GM12878 (cell line): ENCODE data around the gene PARN. TPM values are rescaled to one million over a fixed set of nuclear protein-coding genes. Genes with fewer than 3 reads are reported as not detected.

Experiments used
- ATAC-seq: fragments of 200-7000 bp; cut with Tn5 transposase; 3 replicates; pipeline ENCODE4 v1.9.1; 2020; ENCODE audit warnings: mild to moderate bottlenecking, moderate library complexity
- BruUV-seq: library from RNA; stranded (reverse); fragments of 400-500 nt; replicated peaks from 2 replicates; lab custom pipeline; 2021; lab: Mats Ljungman, UMichigan
- CTCF ChIA-PET: fragments of 300-600 bp; sonication (Branson Sonifier 250); formaldehyde crosslinking; extraction: SDS; loops from one replicate; lab custom pipeline; 2021; ENCODE audit warnings: inconsistent platforms; lab: Yijun Ruan, JAX
- POLR2A ChIA-PET: fragments of 350-600 bp; formaldehyde crosslinking; extraction: SDS; loops from one replicate; lab custom pipeline; 2021; ENCODE audit warnings: inconsistent platforms; lab: Charles Lee
- RAD21 ChIA-PET: fragments of 300-600 bp; sonication (Branson Sonifier 250); formaldehyde crosslinking; loops from one replicate; lab custom pipeline; 2023; ENCODE audit warnings: antibody characterized with exemption; ENCODE audit not compliant: unreplicated experiment; lab: Charles Lee
- SMC1A ChIA-PET: fragments of 300-600 bp; sonication (Branson Sonifier 250); formaldehyde crosslinking; loops from one replicate; lab custom pipeline; 2023; ENCODE audit not compliant: unreplicated experiment, uncharacterized antibody; lab: Charles Lee
- DNase-seq: peaks from one replicate; pipeline ENCODE4 v3.0.0-alpha.2; 2011; ENCODE audit warnings: low read depth, low spot score
- FAIRE-seq: peaks from 3 replicates; lab custom pipeline; 2011; peaks lifted over from hg19 to GRCh38; lab: Jason Lieb, UNC
- H2AFZ ChIP-seq: 2 replicates; pipeline ENCODE4 v1.6.0; 2011; ENCODE audit warnings: low read depth, low read length, control low read depth; ENCODE audit not compliant: control insufficient read depth
- H3K27ac ChIP-seq: 2 replicates; pipeline ENCODE4 v1.5.1; 2011; ENCODE audit warnings: control low read depth; ENCODE audit not compliant: control insufficient read depth, insufficient read depth
- H3K27me3 ChIP-seq, 2 experiments: replicated peaks in 1 of 2; 2 replicates each; pipeline versions ENCODE4 v1.6.0 to v1.6.1; 2011; ENCODE audit warnings: low read length in 1 of 2; ENCODE audit not compliant: control insufficient read depth in 2 of 2, insufficient read depth in 2 of 2
- H3K36me3 ChIP-seq, 2 experiments: 2 replicates each; pipeline ENCODE4 v1.5.1; 2011; ENCODE audit warnings: low read length in 1 of 2; ENCODE audit not compliant: control insufficient read depth in 2 of 2, insufficient read depth in 2 of 2
- H3K4me1 ChIP-seq: 2 replicates; pipeline ENCODE4 v1.6.1; 2011; ENCODE audit warnings: mild to moderate bottlenecking, low read length, moderate library complexity, mixed read lengths; ENCODE audit not compliant: control insufficient read depth, insufficient read depth
- H3K4me2 ChIP-seq: 2 replicates; pipeline ENCODE4 v1.6.0; 2011; ENCODE audit warnings: control low read depth; ENCODE audit not compliant: control insufficient read depth, insufficient read depth
- H3K4me3 ChIP-seq: fragments of 200-600 bp; sonication (generic); 2 replicates; pipeline ENCODE4 v1.5.1; 2016
- H3K79me2 ChIP-seq: 2 replicates; pipeline ENCODE4 v1.6.0; 2011; ENCODE audit warnings: low read length; ENCODE audit not compliant: control insufficient read depth, insufficient read depth
- H3K9ac ChIP-seq: 2 replicates; pipeline ENCODE4 v1.8.0; 2011; ENCODE audit warnings: low read length, control low read depth, mixed read lengths; ENCODE audit not compliant: control insufficient read depth, insufficient read depth
- H3K9me3 ChIP-seq: replicated peaks from 3 replicates; pipeline ENCODE4 v1.5.1; 2011; ENCODE audit warnings: mild to moderate bottlenecking, low read length; ENCODE audit not compliant: control insufficient read depth, insufficient read depth
- H4K20me1 ChIP-seq: 2 replicates; pipeline ENCODE4 v1.6.0; 2011; ENCODE audit not compliant: control insufficient read depth, insufficient read depth
- CEBPB ChIP-seq, 2 experiments: fragments of 150-350 bp in 1 of 2; IDR thresholded peaks; 2 replicates each; pipeline ENCODE4 v1.6.1; 2012 to 2014; ENCODE audit warnings: low read depth in 2 of 2, low read length in 2 of 2, borderline replicate concordance in 1 of 2, inconsistent platforms in 1 of 2
- IRF4 ChIP-seq: IDR thresholded peaks from 2 replicates; pipeline ENCODE4 v1.6.1; 2011; ENCODE audit warnings: low read depth, low read length
- NFYA ChIP-seq: IDR thresholded peaks from 2 replicates; pipeline ENCODE4 v1.6.1; 2011; ENCODE audit warnings: low read depth, mild to moderate bottlenecking, low read length, improper control_type of control experiment, borderline replicate concordance
- RUNX3 ChIP-seq: IDR thresholded peaks from 2 replicates; pipeline ENCODE4 v1.6.1; 2012; ENCODE audit warnings: low read length, inconsistent platforms
- WRNIP1 ChIP-seq: IDR thresholded peaks from 2 replicates; pipeline ENCODE4 v1.6.1; 2011; ENCODE audit warnings: low read depth, low read length, improper control_type of control experiment, borderline replicate concordance
- YY1 ChIP-seq: IDR thresholded peaks from 2 replicates; pipeline ENCODE4 v1.6.1; 2011; ENCODE audit warnings: low read depth, mild to moderate bottlenecking, low read length
- WGBS: methylation state at CpG from one replicate; pipeline ENCODE4 v1.1.6; 2016; ENCODE audit warnings: low lambda C conversion rate; ENCODE audit not compliant: insufficient replicate concordance, insufficient coverage; ENCODE audit errors: missing lambda C conversion rate; 5-methylcytosine and 5-hydroxymethylcytosine counted together
- in situ Hi-C: fragments of 300-500 bp; cut with MboI; formaldehyde crosslinking; loops from 9 replicates; pipeline ENCODE4 v1.14.3; 2018; ENCODE audit warnings: mixed read lengths
- intact Hi-C: fragments of 100-400 bp; cut with micrococcal nuclease; formaldehyde crosslinking; loops from one replicate; pipeline ENCODE4 v1.14.2; 2022; ENCODE audit not compliant: unreplicated experiment
- polyA plus RNA-seq, 11 experiments: library from polyadenylated mRNA; depleted of rRNA in 4 of 11; unstranded in 6 of 11; stranded (reverse) in 5 of 11; fragments of >200 nt; fragmentation: Nextera tagmentation in 4 of 11; fragmentation: Illumina TruSeq in 1 of 11; extraction: Ambion mirVana in 4 of 11; extraction: Trizol in 1 of 11; gene quantifications; 1 replicate in 1 of 11; 2 replicates in 10 of 11; pipeline versions ENCODE4 v1.2.1 to v1.2.3, GENCODE V29; 2011 to 2016; ENCODE audit warnings: inconsistent platforms in 2 of 11, missing spikeins in 2 of 11, low read depth in 1 of 11
- total RNA-seq, 4 experiments: library from RNA; depleted of rRNA in 3 of 4; stranded (reverse); fragments of >200 nt in 3 of 4; fragmentation: Illumina TruSeq in 1 of 4; extraction: Trizol in 1 of 4; gene quantifications; 2 replicates each; pipeline versions ENCODE4 v1.2.1 to v1.2.3, GENCODE V29; 2013 to 2021
- TF ChIP-seq, protein P1 (sequence below): IDR thresholded peaks from 2 replicates; pipeline ENCODE4 v1.6.1; 2012; ENCODE audit warnings: low read depth, low read length, improper control_type of control experiment

Gene PARN
- total and polyA plus RNA-seq, 10 of the 15 experiments (the other 5 are each of a cell fraction or from before 2014, with no cell fraction given): 15.6 to 77.3 (median 47.7) TPM

DNA sequence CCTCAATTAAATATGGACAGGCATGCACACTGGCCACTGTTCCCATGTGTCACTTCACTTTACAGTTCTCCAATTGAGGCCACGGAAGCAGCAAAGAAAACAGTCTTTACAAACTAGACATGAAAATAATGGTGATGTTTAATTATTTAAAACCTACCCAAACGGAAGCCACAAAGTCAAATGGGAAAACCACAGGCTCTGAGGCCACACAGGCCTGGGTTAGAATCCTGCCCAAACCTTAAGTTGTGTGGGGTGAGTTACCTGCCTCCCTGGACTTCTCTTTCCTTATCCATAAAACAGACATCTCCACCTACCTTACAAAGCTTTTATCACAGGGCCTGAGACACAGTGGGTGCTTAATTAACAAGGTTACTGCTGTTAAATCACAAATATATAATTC, 137.4 kb downstream of the PARN start:
- ChIA-PET SMC1A (no interaction called here), CTCF (no interaction called here), RAD21 (no interaction called here), POLR2A (no interaction called here)
- H3K4me2 ChIP-seq: peak overlapping the region; percentile 38; the same call in 1 of the 2 replicates
- no peaks in the 10 kb centered on the region; the same call in 1 of the 2 replicates for H3K79me2 ChIP-seq
- FAIRE-seq (peak; percentile 61), DNase-seq (no peak), ATAC-seq (peak; percentile 24; the same call in 2 of the 3 replicates)
- 5% methylated on average over 2 of the region's 2 CpGs for WGBS
- no peaks in the 10 kb centered on the region for H3K27me3 ChIP-seq
- TF ChIP-seq NFYA: no peak
- TF ChIP-seq RUNX3: peak; percentile 69
- H3K4me3 ChIP-seq: no peak overlapping the region
- intact Hi-C loops: no loop called here
- no peak overlapping the region for H3K27ac ChIP-seq
- in situ Hi-C loops: loop anchor here (5.0 kb wide), 1 partner anchor 50 kb away; no protein-coding TSS in a partner anchor
- BruUV-seq: no TSS peak
- H3K9me3 ChIP-seq: no peaks in the 10 kb centered on the region
- peaks cover 4 to 10% of the 10 kb centered on the region in 2 experiments; a peak in 3 of 4 replicates for H3K36me3 ChIP-seq
- peaks cover 7% of the 10 kb centered on the region for H3K4me1 ChIP-seq
- no peak overlapping the region for H3K9ac ChIP-seq
- H4K20me1 ChIP-seq: no peaks in the 10 kb centered on the region
- H2AFZ ChIP-seq: no peak overlapping the region

DNA sequence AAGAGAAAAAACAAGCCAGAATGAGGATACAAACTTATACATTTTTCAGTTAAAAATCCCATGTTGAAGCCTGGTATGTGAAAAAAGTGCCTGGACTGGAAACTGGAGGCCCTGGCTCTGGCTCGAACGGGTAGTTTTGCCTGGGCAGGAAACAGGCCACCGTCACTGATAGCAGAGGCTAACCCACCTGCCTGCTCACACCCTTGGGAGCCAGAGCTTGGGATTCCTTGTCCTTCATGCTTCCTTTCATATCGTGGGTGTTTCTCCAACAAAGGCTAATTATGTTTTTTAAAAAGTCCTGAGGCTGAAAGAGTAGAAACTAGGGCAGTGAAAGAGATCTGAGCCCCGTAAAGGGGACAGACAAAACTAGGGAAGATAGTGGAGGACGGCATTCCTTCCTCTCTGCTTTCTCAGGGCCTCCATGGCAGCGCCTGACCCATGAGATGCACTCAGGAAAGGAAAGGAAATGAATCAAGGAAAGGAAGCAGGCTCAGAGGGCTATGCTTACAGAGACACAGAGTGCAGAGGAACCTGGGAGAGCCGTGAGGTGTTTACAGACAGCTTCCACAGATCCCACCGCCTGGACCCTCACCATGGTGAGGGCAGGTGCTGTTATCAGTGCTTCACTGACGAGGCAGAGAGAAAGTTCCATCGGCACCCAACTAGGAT, 138.1 kb downstream of the PARN start:
- intact Hi-C loops: no loop called here
- DNase-seq (no peak), ATAC-seq (no peak), FAIRE-seq (no peak)
- ChIA-PET CTCF (interaction anchor here (1.0 to 1.7 kb wide), 3 partner anchors 9 to 35 kb away, joined by 3 to 4 read pairs (median 3); no protein-coding TSS in a partner anchor), SMC1A (no interaction called here), POLR2A (no interaction called here), RAD21 (no interaction called here)
- BruUV-seq: no TSS peak
- Histone ChIP-seq H3K27me3 (no peaks in the 10 kb centered on the region), H2AFZ (no peak overlapping the region), H3K4me2 (peak overlapping the region; percentile 38; the same call in 1 of the 2 replicates), H3K4me1 (peaks cover 7% of the 10 kb centered on the region), H3K9me3 (no peaks in the 10 kb centered on the region), H3K9ac (no peak overlapping the region), H3K27ac (no peak overlapping the region), H3K36me3 (peaks cover 4 to 6% of the 10 kb centered on the region in 2 experiments; a peak in 3 of 4 replicates), H3K4me3 (no peak overlapping the region), H3K79me2 (no peaks in the 10 kb centered on the region), H4K20me1 (no peaks in the 10 kb centered on the region)
- TF ChIP-seq WRNIP1: no peak
- TF ChIP-seq, protein P1, sequence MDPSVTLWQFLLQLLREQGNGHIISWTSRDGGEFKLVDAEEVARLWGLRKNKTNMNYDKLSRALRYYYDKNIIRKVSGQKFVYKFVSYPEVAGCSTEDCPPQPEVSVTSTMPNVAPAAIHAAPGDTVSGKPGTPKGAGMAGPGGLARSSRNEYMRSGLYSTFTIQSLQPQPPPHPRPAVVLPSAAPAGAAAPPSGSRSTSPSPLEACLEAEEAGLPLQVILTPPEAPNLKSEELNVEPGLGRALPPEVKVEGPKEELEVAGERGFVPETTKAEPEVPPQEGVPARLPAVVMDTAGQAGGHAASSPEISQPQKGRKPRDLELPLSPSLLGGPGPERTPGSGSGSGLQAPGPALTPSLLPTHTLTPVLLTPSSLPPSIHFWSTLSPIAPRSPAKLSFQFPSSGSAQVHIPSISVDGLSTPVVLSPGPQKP: no peak
- TF ChIP-seq IRF4: no peak
- no peak for TF ChIP-seq YY1
- no peak for TF ChIP-seq CEBPB (IDR thresholded peaks at IDR 0.05; ENCODE audit: borderline replicate concordance in 1 of 2, low read depth in 2 of 2, low read length in 2 of 2)
- 96% methylated on average over 11 of the region's 11 CpGs for WGBS
- in situ Hi-C loops: loop anchor here (5.0 kb wide), 1 partner anchor 50 kb away; no protein-coding TSS in a partner anchor
